OCI-LY7 (cell line): Measurements from ENCODE around the gene FGD5.

Source experiments
- EZH2phosphoT487 ChIP-seq: fragments of 200-600 bp; sonication (generic); IDR thresholded peaks from 2 replicates; pipeline ENCODE4 v1.6.1; 2018; ENCODE audit warnings: low read depth, borderline replicate concordance, mild to moderate bottlenecking, mixed run types, antibody characterized with exemption, low read length, moderate library complexity, mixed read lengths
- TF ChIP-seq, protein P1 (sequence below): fragments of 200-600 bp; sonication (generic); conservative IDR thresholded peaks from 2 replicates; pipeline ENCODE4 v1.5.1; 2014; ENCODE audit warnings: mild to moderate bottlenecking, antibody characterized with exemption, low read length, moderate library complexity, mixed read lengths

DNA sequence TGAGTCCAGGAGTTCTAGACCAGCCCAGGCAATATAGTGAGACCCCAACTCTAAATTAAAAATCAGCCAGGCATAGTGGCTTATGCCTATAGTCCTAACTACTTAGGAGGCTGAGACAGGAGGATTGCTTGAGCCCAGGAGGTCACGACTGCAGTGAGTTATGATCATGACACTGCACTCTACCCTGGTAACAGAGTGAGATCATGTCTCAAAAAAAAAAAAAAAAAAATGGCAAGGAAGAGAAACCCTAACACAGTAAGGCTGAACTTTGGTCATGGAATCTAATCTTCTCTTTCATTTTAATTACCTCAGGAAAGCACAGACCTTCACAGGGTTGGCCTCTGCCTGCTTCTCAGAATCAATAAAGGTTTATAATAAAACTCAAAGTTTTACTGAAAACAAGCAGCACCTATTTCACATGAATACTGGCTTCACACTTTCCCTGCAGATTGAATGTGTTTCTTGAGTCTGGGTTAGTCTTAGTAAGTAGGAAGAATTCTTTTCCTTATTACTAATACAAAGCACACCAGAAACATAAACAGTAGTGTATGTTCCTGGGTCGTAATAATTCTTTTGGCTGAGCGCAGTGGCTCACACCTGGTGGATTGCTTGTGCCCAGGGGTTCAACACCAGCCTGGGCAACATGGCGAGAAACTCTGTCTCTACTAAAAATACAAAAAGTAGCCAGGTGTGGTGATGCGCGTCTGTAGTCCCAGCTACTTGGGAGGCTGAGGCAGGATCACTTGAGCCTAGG is 117.0 kb downstream of the FGD5 start:
- TF ChIP-seq, protein P1, sequence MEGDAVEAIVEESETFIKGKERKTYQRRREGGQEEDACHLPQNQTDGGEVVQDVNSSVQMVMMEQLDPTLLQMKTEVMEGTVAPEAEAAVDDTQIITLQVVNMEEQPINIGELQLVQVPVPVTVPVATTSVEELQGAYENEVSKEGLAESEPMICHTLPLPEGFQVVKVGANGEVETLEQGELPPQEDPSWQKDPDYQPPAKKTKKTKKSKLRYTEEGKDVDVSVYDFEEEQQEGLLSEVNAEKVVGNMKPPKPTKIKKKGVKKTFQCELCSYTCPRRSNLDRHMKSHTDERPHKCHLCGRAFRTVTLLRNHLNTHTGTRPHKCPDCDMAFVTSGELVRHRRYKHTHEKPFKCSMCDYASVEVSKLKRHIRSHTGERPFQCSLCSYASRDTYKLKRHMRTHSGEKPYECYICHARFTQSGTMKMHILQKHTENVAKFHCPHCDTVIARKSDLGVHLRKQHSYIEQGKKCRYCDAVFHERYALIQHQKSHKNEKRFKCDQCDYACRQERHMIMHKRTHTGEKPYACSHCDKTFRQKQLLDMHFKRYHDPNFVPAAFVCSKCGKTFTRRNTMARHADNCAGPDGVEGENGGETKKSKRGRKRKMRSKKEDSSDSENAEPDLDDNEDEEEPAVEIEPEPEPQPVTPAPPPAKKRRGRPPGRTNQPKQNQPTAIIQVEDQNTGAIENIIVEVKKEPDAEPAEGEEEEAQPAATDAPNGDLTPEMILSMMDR, result no peak
- TF ChIP-seq EZH2phosphoT487, result no peak
